ENCODE results near the gene FAM184A.

DNA sequence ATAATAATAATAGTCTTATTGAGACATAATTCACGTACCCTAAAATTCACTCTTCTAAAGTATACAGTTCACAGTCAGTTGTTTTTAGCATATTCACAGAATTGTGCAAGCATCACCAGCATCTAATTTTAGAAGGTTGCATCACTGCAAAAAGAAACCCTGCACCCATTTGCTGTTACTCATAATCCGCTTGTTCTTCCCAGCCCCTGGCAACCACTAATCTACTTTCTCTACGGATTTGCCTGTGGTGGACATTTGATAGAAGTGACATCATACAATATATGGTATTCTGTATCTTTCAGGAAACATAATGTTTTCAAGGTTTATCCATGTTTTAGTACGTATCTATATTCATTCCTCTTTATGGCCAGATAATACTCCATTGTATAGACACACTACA is 41.5 kb upstream of the FAM184A start:
- TF ChIP-seq, protein P1, sequence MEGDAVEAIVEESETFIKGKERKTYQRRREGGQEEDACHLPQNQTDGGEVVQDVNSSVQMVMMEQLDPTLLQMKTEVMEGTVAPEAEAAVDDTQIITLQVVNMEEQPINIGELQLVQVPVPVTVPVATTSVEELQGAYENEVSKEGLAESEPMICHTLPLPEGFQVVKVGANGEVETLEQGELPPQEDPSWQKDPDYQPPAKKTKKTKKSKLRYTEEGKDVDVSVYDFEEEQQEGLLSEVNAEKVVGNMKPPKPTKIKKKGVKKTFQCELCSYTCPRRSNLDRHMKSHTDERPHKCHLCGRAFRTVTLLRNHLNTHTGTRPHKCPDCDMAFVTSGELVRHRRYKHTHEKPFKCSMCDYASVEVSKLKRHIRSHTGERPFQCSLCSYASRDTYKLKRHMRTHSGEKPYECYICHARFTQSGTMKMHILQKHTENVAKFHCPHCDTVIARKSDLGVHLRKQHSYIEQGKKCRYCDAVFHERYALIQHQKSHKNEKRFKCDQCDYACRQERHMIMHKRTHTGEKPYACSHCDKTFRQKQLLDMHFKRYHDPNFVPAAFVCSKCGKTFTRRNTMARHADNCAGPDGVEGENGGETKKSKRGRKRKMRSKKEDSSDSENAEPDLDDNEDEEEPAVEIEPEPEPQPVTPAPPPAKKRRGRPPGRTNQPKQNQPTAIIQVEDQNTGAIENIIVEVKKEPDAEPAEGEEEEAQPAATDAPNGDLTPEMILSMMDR (IDR thresholded peaks at IDR 0.05) = no peak
- TF ChIP-seq POLR2A (IDR thresholded peaks at IDR 0.05) = no peak

Data from esophagus squamous epithelium (tissue), 4 donors.